ENCODE data around the gene NPAS3. TPM values are rescaled to one million over a fixed set of nuclear protein-coding genes. Genes with fewer than 3 reads are reported as not detected.

NPAS3 gene
- total and polyA plus RNA-seq, 2 of the 13 experiments (the other 11 are each of a cell fraction or from before 2014, with no cell fraction given), result not detected

- Histone ChIP-seq H4K20me1 (ENCODE audit: insufficient read depth, low read length) (no peaks in the 10 kb centered on the region), H3K36me3 (replicated peaks in 1 of 2; ENCODE audit: control insufficient read depth in 1 of 2, insufficient read depth in 2 of 2, low read length in 2 of 2) (no peaks in the 10 kb centered on the region), H3K27ac (ENCODE audit: extremely low read length, insufficient read depth, low read length) (no peak overlapping the region), H3K9ac (ENCODE audit: insufficient read depth, low read depth, low read length) (no peak overlapping the region), H3K9me3 (ENCODE audit: low read length) (no peaks in the 10 kb centered on the region), H3K79me2 (ENCODE audit: insufficient read depth, low read length) (no peaks in the 10 kb centered on the region), H3K4me3 (replicated peaks in 1 of 3; ENCODE audit: insufficient read depth in 1 of 3, low read depth in 2 of 3, low read length in 3 of 3) (no peak overlapping the region), H3K27me3 (ENCODE audit: control insufficient read depth in 1 of 2, insufficient read depth in 2 of 2, low read length in 2 of 2) (no peaks in the 10 kb centered on the region), H3K4me2 (ENCODE audit: low read depth, low read length) (no peak overlapping the region), H2AFZ (ENCODE audit: low read length) (no peak overlapping the region), H3K4me1 (ENCODE audit: insufficient read depth, low read length) (no peaks in the 10 kb centered on the region)
- POLR2A ChIA-PET, result no interaction called here
- DNase-seq (ENCODE audit: low spot score) (no peak), FAIRE-seq (no peak), ATAC-seq (no peak)
- no TSS peak for BruUV-seq (replicated peaks)
- intact Hi-C loops (cut with micrococcal nuclease; ENCODE audit: unreplicated experiment), result no loop called here
- in situ Hi-C loops (cut with HindIII; ENCODE audit: extremely low pct_ligation_motif_present, low pct_unique_long_range_greater_than_20kb), result no loop called here
- CTCF ChIA-PET (ENCODE audit: low intra/inter-chr PET ratio, low total read pairs), result no interaction called here
- WGBS (ENCODE audit: low lambda C conversion rate), result 29% methylated on average over 4 of the region's 4 CpGs
- TF ChIP-seq ZFX (CRISPR knock-in tag; IDR thresholded peaks at IDR 0.05; ENCODE audit: low read depth) (no peak), SMAD9 (CRISPR knock-in tag; IDR thresholded peaks at IDR 0.05) (no peak), MAFG (CRISPR knock-in tag; IDR thresholded peaks at IDR 0.05) (no peak), ZNF329 (CRISPR knock-in tag; IDR thresholded peaks at IDR 0.05; ENCODE audit: low read depth) (no peak), MEF2D (CRISPR knock-in tag; IDR thresholded peaks at IDR 0.05) (no peak), ZNF441 (CRISPR knock-in tag; IDR thresholded peaks at IDR 0.05; ENCODE audit: borderline replicate concordance) (no peak), HOXA7 (CRISPR knock-in tag; IDR thresholded peaks at IDR 0.05) (no peak), AGO2 (optimal IDR thresholded peaks at IDR 0.05; ENCODE audit: low read depth, low read length) (no peak), ZNF318 (CRISPR knock-in tag; IDR thresholded peaks at IDR 0.05) (no peak), ZNF790 (CRISPR knock-in tag; IDR thresholded peaks at IDR 0.05; ENCODE audit: borderline replicate concordance) (no peak), ZNF160 (CRISPR knock-in tag; IDR thresholded peaks at IDR 0.05) (no peak), ZNF280B (CRISPR knock-in tag; IDR thresholded peaks at IDR 0.05; ENCODE audit: borderline replicate concordance) (no peak)
- TF ChIP-seq, protein P1, sequence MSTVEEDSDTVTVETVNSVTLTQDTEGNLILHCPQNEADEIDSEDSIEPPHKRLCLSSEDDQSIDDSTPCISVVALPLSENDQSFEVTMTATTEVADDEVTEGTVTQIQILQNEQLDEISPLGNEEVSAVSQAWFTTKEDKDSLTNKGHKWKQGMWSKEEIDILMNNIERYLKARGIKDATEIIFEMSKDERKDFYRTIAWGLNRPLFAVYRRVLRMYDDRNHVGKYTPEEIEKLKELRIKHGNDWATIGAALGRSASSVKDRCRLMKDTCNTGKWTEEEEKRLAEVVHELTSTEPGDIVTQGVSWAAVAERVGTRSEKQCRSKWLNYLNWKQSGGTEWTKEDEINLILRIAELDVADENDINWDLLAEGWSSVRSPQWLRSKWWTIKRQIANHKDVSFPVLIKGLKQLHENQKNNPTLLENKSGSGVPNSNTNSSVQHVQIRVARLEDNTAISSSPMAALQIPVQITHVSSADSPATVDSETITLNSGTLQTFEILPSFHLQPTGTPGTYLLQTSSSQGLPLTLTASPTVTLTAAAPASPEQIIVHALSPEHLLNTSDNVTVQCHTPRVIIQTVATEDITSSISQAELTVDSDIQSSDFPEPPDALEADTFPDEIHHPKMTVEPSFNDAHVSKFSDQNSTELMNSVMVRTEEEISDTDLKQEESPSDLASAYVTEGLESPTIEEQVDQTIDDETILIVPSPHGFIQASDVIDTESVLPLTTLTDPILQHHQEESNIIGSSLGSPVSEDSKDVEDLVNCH (CRISPR knock-in tag; IDR thresholded peaks at IDR 0.05), result no peak
Measured at GRCh38 chr14:33693237-33693636, 754.6 kb downstream of the NPAS3 start.

Data from HepG2 (cell line).